Left lung (tissue), 10 donors: ENCODE data around the gene TRMT10A. TPM values are rescaled to one million over a fixed set of nuclear protein-coding genes. Genes with fewer than 3 reads are reported as not detected.

ENCODE experiments used
- ATAC-seq: fragments of 200-7000 bp; cut with Tn5 transposase; one replicate; pipeline ENCODE4 v1.9.1; 2020; ENCODE audit warnings: moderate library complexity
- DNase-seq, 4 donors: peaks; one replicate each; pipeline ENCODE4 v3.0.0-alpha.2; 2013 to 2020
- H3K27ac ChIP-seq, 2 donors: fragments of 200-600 bp; sonication (generic) in 1 of 2; one replicate each; pipeline versions ENCODE4 v1.5.0 to v1.8.0; 2020 to 2021
- H3K27me3 ChIP-seq, 2 donors: fragments of 200-600 bp; sonication (generic) in 1 of 2; one replicate each; pipeline versions ENCODE4 v1.5.0 to v1.8.0; 2020 to 2021
- H3K36me3 ChIP-seq, 2 donors: fragments of 200-600 bp; sonication (generic) in 1 of 2; one replicate each; pipeline versions ENCODE4 v1.5.0 to v1.8.0; 2020 to 2021
- H3K4me1 ChIP-seq, 2 donors: fragments of 200-600 bp; one replicate each; pipeline ENCODE4 v1.8.0; 2021
- H3K4me3 ChIP-seq, 2 donors: fragments of 200-600 bp; sonication (generic) in 1 of 2; one replicate each; pipeline versions ENCODE4 v1.5.0 to v1.8.0; 2020 to 2021; ENCODE audit warnings: mild to moderate bottlenecking in 1 of 2
- H3K9me3 ChIP-seq, 2 donors: fragments of 200-600 bp; sonication (generic) in 1 of 2; one replicate each; pipeline versions ENCODE4 v1.5.0 to v1.8.0; 2020 to 2021
- intact Hi-C, 2 donors: fragments of 100-400 bp; cut with DNase I; formaldehyde crosslinking; loops; one replicate each; pipeline versions ENCODE4 v1.11.2 to v1.14.2; 2022
- polyA plus RNA-seq, 6 donors: library from polyadenylated mRNA; unstranded; fragments of 120-200 nt; gene quantifications; one replicate each; pipeline ENCODE4 v1.2.1, GENCODE V29; 2013; ENCODE audit not compliant: insufficient read length in 6 of 6
- total RNA-seq, 2 donors: library from RNA; stranded (reverse); fragmentation: NEBNext Ultra II Directional; extraction: Animal tissue kit (Norgen Biotek cat#: 25700); gene quantifications; one replicate each; pipeline ENCODE4 v1.2.1, GENCODE V29; 2021
- TF ChIP-seq, protein P1 (sequence below), 2 donors: fragments of 200-600 bp; sonication (generic) in 1 of 2; IDR thresholded peaks; one replicate each; pipeline versions ENCODE4 v1.5.0 to v1.8.0; 2021; ENCODE audit warnings: antibody characterized with exemption in 2 of 2
- donor health status: DM: no; HTN: yes; CAD: no.
- donor health status: DM: no; HTN: no; CAD: no.

TRMT10A gene
- total and polyA plus RNA-seq, 8 donors = 5.1 to 15.1 (median 13.7) TPM

- DNase-seq = no peak
- no peaks in the 10 kb centered on the region for H3K9me3 ChIP-seq
- no peak overlapping the region for H3K4me3 ChIP-seq
- no peak for ATAC-seq
- TF ChIP-seq, protein P1, sequence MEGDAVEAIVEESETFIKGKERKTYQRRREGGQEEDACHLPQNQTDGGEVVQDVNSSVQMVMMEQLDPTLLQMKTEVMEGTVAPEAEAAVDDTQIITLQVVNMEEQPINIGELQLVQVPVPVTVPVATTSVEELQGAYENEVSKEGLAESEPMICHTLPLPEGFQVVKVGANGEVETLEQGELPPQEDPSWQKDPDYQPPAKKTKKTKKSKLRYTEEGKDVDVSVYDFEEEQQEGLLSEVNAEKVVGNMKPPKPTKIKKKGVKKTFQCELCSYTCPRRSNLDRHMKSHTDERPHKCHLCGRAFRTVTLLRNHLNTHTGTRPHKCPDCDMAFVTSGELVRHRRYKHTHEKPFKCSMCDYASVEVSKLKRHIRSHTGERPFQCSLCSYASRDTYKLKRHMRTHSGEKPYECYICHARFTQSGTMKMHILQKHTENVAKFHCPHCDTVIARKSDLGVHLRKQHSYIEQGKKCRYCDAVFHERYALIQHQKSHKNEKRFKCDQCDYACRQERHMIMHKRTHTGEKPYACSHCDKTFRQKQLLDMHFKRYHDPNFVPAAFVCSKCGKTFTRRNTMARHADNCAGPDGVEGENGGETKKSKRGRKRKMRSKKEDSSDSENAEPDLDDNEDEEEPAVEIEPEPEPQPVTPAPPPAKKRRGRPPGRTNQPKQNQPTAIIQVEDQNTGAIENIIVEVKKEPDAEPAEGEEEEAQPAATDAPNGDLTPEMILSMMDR (IDR thresholded peaks at IDR 0.05) = no peak
- H3K27ac ChIP-seq = no peak overlapping the region
- intact Hi-C loops = loop anchor here in 1 of 2 donors (5.0 kb wide), 3 partner anchors 242 to 382 kb away; partner anchors contain the start of gene DNAJB14
- H3K36me3 ChIP-seq = no peaks in the 10 kb centered on the region
- peaks cover 0 to 6% of the 10 kb centered on the region in 2 donors for H3K27me3 ChIP-seq
- H3K4me1 ChIP-seq = peaks cover 0 to 5% of the 10 kb centered on the region in 2 donors
Measured at GRCh38 chr4:99564921-99565320, 1.1 kb upstream of the TRMT10A start.

DNA sequence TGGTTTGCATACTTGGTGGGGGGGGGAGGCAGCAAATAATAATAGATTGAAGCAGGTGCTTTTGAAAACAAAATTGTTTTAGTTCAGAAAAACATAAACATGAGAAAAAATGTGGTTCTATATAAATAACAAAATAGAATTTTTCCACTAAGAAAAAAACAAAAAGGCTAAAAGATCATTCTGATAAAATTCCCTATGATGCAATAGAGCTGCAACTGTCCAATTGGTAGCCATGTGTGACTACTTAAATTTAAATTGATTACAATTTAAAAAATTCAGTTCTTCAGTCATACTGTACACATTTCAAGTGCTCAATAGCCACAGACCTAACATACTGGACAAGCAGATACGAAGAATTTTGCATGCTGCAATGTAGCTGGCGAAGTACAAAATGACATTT, 11.0 kb downstream of the TRMT10A start:
- intact Hi-C loops = no loop called here
- Histone ChIP-seq H3K27me3 (no peaks in the 10 kb centered on the region), H3K36me3 (peaks cover 0 to 5% of the 10 kb centered on the region in 2 donors), H3K27ac (no peak overlapping the region), H3K4me1 (no peaks in the 10 kb centered on the region), H3K9me3 (no peaks in the 10 kb centered on the region), H3K4me3 (no peak overlapping the region)
- DNase-seq (no peak), ATAC-seq (no peak)
- TF ChIP-seq, protein P1 (IDR thresholded peaks at IDR 0.05) = no peak

DNA sequence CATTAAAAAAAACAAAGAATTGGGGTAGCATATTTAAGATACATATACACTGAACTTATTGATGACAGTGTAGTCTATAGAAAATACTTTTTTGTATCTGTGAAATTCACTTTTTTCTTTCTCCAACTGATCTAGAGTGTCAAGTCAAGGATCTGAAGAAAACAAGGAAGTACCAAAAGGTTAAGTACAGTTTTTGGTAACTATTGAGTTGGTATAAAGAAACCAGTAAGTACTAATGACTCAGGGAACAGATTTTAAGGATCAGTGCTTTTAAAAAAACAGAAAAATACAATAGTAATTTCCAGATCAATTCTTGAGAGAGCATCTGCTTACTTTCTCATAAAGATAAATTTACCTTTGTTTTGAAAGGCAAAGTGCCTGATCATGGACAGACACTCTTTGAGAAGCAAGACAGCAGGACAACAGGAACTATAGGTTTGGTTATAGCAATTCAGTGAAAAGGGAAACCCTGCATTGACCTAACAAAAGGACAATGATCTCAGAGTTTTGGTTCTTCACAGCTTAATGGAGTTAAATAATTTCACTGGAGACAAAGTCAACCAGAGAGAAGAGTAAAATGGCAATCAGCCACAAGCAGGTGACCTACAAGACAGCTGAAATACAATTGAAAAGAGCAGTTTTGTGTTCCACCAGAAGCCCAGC, 23.4 kb downstream of the TRMT10A start:
- Histone ChIP-seq H3K4me3 (no peak overlapping the region), H3K27ac (no peak overlapping the region), H3K4me1 (no peaks in the 10 kb centered on the region), H3K9me3 (no peaks in the 10 kb centered on the region), H3K27me3 (no peaks in the 10 kb centered on the region), H3K36me3 (no peaks in the 10 kb centered on the region)
- peak; percentile 48 for ATAC-seq
- intact Hi-C loops = no loop called here
- TF ChIP-seq, protein P1 (IDR thresholded peaks at IDR 0.05) = no peak
- no peak for DNase-seq

DNA sequence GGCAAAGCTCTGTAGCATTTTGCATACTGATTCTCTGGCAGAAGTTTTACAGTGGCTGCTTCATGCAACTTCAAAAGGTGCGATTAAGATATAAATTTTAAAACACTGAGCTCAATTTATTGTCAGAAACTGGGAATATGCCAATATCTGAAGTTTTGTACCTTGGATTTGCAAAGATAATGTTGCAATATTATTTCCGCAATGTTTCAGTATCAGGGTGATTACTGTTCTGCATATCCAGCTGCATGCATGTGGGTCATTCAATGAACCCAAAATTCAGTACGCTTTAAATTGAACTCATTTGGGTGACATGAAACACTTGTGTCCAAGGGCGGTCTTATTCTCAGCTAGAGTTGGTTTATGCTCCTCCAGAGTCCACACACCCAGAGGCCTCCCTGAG, 26.2 kb downstream of the TRMT10A start:
- Histone ChIP-seq H3K36me3 (no peaks in the 10 kb centered on the region), H3K27ac (no peak overlapping the region), H3K4me1 (no peaks in the 10 kb centered on the region), H3K27me3 (no peaks in the 10 kb centered on the region), H3K4me3 (no peak overlapping the region), H3K9me3 (peaks cover 0 to 3% of the 10 kb centered on the region in 2 donors)
- DNase-seq (no peak), ATAC-seq (no peak)
- TF ChIP-seq, protein P1 (IDR thresholded peaks at IDR 0.05) = no peak
- intact Hi-C loops = no loop called here

DNA sequence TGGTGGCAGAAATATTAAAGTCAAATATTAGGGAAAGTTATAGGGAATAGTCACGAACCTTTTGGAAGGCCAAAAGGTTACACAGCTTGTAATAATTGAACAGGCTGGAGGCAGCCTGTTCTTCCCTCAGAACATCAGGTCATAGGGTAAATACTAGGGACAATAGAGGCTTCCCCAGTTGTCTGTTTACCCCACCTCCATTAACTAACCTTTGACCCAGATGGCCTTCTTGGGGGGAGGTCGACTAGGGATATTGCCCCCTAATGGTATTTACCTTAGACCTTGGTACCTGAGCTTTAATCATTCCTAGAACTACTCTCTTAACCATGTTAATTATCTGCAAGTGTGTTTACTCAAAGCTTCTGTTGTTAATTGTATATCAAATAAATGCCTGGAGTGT, 27.0 kb downstream of the TRMT10A start:
- intact Hi-C loops = no loop called here
- TF ChIP-seq, protein P1 (IDR thresholded peaks at IDR 0.05) = no peak
- ATAC-seq (no peak), DNase-seq (no peak)
- no peak overlapping the region for H3K4me3 ChIP-seq
- H3K4me1 ChIP-seq = no peaks in the 10 kb centered on the region
- no peaks in the 10 kb centered on the region for H3K27me3 ChIP-seq
- H3K9me3 ChIP-seq = peaks cover 0 to 3% of the 10 kb centered on the region in 2 donors
- H3K36me3 ChIP-seq = no peaks in the 10 kb centered on the region
- H3K27ac ChIP-seq = no peak overlapping the region
